GM18873 (cell line): ENCODE measurements around the gene PPP2R5C.
A peak's percentile ranks its signal among the peaks of the same experiment; 100 is the strongest.

Experiments
- ATAC-seq: cut with Tn5 transposase; IDR thresholded peaks from one replicate; pipeline ENCODE4 v1.9.1; 2021; ENCODE audit warnings: mild to moderate bottlenecking, moderate library complexity, moderate number of reproducible peaks; ENCODE audit not compliant: unreplicated experiment, low FRiP score

Gene PPP2R5C

GRCh38 chr14:101858791-101859537 is 97.5 kb downstream of the PPP2R5C start:
- no peak for ATAC-seq

- ATAC-seq = no peak
These were observed 98.0 kb downstream of the PPP2R5C start for GRCh38 chr14:101859538-101859902.

- no peak for ATAC-seq
These were observed 98.4 kb downstream of the PPP2R5C start for GRCh38 chr14:101859958-101860357.

GRCh38 chr14:101861464-101861863 is 100.0 kb downstream of the PPP2R5C start:
- no peak for ATAC-seq

- no peak for ATAC-seq
These were observed 100.7 kb downstream of the PPP2R5C start for GRCh38 chr14:101862177-101862576.

GRCh38 chr14:101862711-101863110 is 101.2 kb downstream of the PPP2R5C start:
- no peak for ATAC-seq

- ATAC-seq = no peak
These were observed 103.8 kb downstream of the PPP2R5C start for GRCh38 chr14:101865288-101865687.

- no peak for ATAC-seq
These were observed 106.3 kb downstream of the PPP2R5C start for GRCh38 chr14:101867854-101868253.

- no peak for ATAC-seq
These were observed 107.7 kb downstream of the PPP2R5C start for GRCh38 chr14:101869217-101869616.

GRCh38 chr14:101870273-101870939 is 108.9 kb downstream of the PPP2R5C start:
- ATAC-seq = no peak

GRCh38 chr14:101872346-101872745 is 110.8 kb downstream of the PPP2R5C start:
- no peak for ATAC-seq

GRCh38 chr14:101873076-101873825 is 111.7 kb downstream of the PPP2R5C start:
- ATAC-seq = no peak

- no peak for ATAC-seq
These were observed 112.5 kb downstream of the PPP2R5C start for GRCh38 chr14:101873991-101874390.

- no peak for ATAC-seq
These were observed 113.7 kb downstream of the PPP2R5C start for GRCh38 chr14:101875041-101875726.

GRCh38 chr14:101875727-101876554 is 114.4 kb downstream of the PPP2R5C start:
- ATAC-seq = peak; percentile 23

GRCh38 chr14:101876555-101876938 is 115.0 kb downstream of the PPP2R5C start:
- peak; percentile 84 for ATAC-seq

GRCh38 chr14:101877766-101878165 is 116.3 kb downstream of the PPP2R5C start:
- ATAC-seq = no peak

GRCh38 chr14:101878211-101878821 is 116.8 kb downstream of the PPP2R5C start:
- no peak for ATAC-seq

- no peak for ATAC-seq
These were observed 117.5 kb downstream of the PPP2R5C start for GRCh38 chr14:101878822-101879528.
